ENCODE data around the gene MCTP1.
"Not testable (repeated sequence)": the region's sequence is repeated elsewhere in the genome, so short reads cannot be mapped to it uniquely, and the experiment has no call there.

Gene MCTP1

DNA sequence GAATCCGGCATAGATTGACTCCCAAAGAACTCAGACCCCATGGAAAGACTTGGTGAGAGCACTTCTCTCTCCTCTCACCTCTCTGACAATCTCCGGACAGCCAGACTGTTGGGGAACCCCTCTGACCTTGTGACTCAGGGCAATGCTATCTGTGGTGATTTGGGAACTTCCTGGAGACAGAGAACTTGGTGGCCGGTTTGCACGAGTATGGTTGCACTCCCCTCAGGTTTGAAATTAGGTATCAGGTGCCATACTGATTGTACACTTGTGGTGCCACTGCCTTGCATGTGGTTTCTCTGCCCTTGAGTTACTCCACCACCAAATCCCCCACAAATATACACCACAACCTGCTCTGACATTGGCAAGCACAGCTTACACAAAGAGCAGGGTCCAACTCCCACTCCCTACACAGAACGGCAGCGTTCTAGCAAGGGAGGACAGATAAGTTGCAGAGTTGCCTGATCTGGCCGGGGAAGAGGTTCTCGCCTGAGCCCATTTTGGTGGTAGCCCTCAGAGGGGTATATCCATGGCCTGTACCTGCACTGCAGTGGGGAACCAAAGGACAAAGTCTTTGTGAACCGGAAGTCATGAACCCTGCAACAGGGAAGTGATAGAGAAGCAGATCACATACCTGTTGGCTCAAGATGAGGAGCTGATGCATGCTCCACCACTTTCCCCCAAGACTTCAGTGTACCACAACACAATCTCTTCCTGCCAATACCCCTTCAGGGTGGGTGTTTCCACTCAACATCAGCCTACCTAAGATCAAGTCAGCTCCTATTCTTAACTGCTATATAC, 255.1 kb downstream of the MCTP1 start:
- no peak for DNase-seq (ENCODE audit: low spot score)

DNA sequence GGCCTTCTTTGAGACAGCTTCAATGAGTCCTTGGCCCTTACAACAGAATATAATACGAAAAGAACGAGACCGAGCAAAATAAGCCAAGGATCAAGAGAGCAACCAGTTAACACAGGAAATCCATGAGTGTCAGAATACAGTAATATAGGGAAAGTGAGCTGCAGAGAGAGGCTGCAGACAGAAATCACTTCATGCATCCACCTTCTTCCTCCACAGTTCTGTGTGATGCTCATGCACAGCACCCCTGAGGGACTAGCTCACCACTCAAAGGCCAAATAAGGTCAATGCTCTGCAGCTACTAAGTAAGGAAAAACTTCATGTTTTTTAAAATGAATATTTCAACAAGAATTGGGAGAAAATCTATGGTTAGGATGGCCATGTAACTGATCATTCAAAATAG, 257.1 kb downstream of the MCTP1 start:
- no peak for DNase-seq (ENCODE audit: low spot score)

DNA sequence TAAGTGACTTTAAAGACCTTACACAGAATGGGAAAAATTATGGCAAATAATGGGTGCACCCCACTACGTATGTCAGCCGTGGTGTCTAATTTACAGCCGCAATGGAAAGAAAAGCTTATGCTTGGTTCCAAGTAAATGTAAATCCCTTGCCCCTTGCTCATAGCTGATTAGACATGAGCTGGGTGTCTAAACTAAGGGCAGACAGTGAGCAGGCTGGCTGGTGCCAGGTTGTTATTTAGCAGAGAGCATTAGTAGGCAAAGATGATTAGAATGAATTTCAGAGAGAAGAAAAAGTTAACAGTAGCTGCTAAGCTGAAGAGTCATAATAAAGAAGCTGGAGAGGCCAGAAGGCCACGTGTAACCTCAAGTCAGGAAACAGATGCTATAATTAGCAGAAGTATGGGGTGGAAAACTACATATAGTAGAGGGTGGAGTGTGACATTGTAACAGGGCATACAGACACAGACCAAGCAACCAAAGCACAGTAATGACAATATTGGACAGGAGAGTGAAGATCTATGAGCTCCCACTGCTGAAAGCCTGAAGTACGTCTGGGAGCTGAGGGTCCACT, 257.7 kb downstream of the MCTP1 start:
- no peak for DNase-seq (ENCODE audit: low spot score)

DNA sequence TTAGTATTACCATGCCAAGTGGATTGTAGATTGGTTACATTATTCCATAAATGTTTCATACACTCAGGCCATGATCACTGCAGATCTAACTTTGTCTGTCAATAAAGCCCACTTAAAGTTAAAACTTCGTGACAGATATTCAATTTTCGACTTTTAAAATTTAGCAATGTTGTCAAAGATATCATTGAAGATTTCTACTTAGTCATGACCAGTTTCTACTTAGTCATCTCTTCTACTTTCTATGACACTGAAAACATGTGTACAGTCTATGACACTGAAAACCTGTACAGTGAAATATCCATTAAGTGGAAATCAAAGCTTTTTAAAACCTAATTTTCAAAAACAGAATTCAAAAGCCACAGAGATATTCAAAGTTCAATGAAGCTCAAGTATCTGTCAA, 258.2 kb downstream of the MCTP1 start:
- DNase-seq (ENCODE audit: low spot score), result no peak

DNA sequence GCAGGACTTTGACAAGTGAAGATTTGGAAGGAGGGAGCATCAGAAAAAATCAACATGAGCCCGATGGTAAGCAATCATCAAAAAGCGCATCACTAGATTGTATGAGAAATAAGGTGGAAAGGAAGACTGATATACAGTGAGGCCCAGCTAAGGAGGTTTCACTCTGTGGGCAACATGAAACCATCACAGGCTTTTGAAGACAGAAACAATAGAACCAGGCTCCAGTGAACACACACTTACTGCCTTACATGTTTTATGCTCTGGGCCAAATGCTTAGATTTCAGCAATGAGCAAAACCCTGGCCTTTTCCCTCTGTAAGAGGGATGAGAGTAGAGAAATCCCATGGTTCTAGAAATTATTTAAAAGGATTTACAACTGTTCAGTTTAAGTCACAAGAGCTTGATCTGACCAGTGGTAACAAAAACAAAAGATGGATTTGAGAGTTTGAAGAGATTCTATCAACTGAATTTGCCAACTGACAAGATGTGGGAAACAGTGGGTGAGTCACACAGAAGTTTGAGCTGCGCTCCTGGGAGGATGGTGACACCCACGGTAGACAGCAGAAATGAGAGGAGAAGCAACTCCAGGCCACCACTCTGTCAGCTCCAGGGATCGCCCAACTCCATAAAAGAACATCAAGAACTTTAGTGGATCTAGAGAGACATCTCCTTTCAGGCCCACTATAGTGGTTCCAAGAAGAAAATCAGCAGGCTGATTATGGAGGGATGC, 261.8 kb downstream of the MCTP1 start:
- DNase-seq (ENCODE audit: low spot score), result no peak

DNA sequence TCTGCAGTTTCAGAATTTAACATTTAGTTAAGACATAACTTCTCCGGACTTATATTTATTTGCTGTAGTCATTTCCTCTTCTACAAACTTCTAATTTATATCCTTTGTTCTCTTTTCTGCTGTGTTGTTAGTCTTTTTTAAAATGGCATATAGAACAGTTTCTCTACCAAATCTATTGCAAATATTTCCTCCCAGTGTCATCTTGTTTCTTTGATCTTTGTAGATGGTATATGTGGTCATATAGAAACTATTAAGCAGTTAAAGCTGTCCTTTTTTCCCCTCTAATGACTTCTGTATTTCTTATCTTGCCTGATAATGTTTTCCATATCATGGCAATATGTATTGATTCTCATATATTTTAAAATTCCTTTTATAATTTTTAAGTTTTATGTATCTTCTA, 264.5 kb downstream of the MCTP1 start:
- no peak for DNase-seq (ENCODE audit: low spot score)

DNA sequence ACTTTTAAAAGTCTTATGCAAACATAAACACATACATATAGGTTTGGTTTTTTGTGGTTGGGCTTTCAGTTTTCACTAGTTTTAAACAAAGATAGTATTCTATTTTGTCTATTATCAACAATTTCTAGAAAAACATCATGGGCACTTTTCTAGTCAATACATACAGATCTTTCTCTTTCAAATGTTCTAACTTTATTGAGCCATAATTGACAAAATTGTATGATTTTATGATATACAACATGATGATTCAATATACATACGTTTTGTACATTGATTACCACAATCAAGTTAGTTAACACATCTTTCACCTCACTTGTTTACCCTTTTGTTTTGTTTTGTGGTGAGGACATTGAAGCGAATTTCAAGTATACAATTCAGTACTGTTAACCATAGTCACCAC, 265.9 kb downstream of the MCTP1 start:
- no peak for DNase-seq (ENCODE audit: low spot score)

DNA sequence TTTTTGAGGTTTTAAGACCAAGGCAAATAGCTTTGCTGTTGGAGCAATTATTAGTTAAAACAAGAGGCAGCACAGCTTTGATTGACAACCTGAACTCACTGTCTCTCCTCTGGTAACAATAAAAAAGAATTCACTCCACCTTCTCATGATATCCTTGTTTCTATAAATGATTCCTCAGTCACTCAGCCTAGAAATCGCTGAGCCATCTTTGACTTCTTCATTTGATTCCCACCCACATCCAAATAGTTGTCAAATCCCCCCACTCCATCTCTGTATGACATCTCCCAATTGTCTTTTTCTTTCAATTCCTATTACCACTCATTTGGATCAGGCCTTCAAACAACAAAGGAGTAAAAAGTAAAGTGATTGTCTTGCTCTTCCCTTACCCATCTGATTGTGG, 266.4 kb downstream of the MCTP1 start:
- DNase-seq (ENCODE audit: low spot score), result no peak

DNA sequence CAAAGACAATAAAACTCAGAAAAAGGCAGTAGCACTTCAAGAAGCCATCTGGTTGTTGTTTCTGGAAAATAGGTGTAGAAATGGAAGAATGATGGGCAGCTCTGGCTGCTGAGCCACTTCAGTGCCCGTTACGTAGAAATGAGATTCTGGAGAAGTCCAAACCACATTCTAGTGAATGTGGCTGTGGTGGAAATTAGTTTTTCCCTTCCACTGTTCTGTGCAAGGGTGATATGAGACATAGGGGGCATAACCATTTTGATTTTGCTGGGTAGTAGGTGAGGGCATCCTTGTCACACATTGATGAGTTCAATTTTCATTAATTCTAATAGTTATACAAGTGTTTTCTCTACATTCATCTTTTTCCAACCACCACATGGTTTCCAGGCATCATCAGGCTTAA, 275.1 kb downstream of the MCTP1 start:
- DNase-seq (ENCODE audit: low spot score), result no peak

DNA sequence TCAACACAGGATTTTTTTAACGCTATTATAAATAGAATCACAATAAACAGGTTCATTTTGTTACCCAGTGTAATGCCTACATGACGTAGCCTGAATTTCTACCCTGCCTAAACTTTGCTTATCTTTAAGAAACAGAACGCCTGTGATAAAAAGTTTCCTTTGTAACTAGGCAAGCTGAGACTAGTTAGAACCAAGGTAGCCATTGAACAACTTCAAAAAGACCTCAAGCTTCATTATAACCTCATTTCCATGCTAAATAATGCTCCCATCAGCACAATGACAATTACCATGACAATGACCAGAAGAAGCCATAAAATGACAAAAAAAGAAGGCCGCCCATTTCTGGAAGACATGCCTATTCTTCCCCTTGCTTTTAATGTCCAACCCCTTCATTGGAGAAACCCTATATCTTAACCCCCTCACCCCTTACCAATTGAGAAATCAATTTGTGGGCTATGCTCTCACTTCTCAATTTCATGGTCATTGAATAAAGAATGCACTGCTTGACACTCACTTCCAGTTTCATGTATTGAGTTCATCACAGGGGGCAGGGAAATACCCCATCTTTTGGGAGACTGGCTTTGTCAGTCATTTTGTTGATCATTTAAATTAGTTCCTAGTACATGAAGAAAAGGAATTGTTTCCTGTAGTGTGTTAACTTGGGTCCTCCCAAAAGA, 276.8 kb downstream of the MCTP1 start:
- no peak for DNase-seq (ENCODE audit: low spot score)

DNA sequence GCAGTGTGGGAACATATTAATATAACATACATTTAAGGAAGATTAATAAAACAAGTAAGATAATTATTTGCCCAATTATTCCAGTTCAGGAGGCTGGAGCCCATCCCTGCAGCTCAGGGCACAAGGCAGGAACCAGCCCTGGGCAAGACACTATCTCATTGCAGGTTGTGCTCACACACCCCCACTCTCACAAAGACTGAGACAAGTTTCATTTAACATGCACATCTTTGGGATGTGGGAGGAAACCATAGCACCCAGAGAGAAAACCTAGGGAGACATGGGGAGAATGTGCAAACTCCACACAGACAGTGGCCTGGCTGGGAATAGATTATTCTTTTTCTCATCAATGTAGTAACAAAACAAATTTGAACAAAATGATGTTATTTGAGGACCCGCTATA, 279.1 kb downstream of the MCTP1 start:
- no peak for DNase-seq (ENCODE audit: low spot score)

DNA sequence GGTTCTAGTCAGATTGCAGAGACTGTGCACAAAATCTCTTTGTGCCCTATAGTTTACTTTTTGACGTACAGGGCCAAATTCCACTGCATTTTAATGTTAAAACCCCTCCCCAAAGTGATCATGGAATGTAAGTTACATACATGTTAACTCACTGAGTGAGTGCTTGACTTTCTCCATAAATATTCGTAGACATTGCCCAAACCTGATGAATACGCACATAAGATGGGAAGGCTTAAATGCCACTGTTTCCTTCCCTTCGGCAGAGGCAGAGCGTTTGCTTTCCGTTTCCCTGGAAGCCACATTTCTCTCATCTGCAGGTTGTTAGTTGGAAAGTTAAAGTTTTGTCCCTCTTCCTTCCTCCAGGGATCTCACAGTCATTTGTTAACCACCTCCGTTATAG, 286.2 kb downstream of the MCTP1 start:
- DNase-seq (ENCODE audit: low spot score), result no peak

DNA sequence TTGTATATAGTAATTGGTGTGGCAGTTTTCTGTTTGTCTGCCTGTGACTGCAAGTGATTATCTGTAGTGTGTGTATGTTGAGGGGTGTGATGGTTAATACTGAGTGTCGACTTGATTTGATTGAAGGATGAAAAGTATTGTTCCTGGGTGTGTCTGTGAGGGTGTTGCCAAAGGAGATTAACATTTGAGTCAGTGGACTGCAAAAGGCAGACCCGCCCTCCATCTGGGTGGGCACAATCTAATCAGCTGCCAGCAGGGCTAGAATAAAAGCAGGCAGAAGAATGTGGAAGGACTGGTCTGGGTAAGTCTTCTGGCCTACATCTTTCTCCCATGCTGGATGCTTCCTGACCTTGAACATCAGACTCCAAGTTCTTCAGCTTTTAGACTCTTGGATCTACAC, 290.4 kb downstream of the MCTP1 start:
- DNase-seq (ENCODE audit: low spot score), result not testable (repeated sequence)

DNA sequence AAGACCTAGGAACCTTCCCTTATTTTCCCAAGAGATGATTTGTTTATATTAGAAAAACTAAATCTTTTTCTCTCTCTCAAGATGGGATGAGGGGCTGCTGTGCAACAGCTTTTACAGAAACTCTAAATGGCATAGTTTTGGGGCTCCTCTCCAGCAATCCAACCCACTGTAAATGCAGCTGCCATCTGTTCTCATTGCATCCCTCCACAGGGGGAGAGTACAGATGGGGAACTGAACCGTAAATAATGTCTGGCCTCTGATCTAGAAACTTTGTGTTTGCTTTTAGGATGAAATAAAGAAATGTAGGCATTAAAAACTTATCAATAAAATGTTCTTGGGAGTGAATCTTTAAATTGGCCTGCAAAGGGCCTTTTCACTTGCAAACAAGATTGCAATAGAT, 291.4 kb downstream of the MCTP1 start:
- no peak for DNase-seq (ENCODE audit: low spot score)

DNA sequence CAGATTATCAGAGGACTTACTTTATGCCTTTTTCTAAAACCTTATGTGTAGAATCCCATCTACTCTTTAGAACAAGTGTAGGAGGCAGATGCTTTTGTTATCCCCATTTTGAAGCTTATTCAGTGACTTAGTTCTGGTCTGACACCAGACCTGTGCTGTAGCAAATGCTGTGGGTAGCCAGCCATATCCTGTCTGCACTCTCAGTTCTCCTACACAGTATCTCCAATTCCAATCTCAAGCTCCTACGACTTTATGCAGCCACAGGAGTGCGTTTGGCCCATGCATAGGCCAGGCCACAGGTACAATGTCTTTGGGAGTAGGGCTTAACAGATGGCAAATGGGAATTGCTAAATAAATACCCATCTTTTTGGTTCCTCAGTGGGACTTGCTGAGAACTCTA, 292.6 kb downstream of the MCTP1 start:
- no peak for DNase-seq (ENCODE audit: low spot score)

DNA sequence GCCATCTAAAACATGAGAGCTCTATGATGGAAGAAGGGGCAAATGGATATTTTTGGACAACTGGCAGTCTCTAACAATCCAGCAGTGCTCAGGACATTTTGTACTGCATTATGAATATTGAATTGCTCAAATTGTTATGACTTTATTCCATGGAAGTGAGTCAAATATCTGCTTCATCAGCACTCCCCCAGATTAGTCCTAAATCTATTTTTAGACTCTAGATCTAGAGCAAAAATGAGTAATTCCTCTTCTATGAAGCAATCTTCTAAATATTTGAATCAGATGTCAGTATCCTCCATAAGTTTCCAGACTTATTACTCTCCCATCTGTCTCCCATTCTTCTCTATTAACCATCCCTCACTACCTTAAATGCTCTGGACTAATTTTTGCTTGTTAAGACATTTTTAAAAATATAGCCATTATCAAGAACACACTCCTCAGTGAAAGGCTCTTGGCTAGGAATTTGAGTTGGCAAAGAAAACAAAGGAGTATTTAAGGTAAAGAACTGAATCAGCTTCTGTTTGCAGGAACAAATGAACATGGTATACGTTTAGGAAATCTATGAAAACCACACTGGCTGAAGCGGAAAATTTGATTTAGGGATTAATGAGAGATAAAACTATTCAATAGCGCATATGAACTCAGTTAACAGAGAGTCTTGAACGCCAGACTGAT, 300.9 kb downstream of the MCTP1 start:
- DNase-seq (ENCODE audit: low spot score), result peak; percentile 72

DNA sequence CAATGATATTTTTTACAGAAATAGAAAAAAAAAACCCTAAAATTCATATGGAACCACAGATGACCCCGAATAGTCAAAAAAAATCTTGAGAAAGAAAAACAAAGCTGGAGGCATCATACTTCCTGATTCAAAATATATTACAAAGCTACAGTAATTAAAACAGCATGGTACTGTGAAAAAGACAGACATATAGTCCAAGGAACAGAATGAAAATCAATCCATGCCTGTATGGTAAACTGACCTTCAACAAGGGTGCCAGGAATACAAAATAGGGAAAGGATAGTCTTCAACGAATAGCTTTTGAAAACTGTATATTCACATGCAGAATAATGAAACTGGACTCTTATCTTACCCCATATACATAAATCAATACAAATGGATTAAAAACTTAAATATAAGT, 307.5 kb downstream of the MCTP1 start:
- DNase-seq (ENCODE audit: low spot score), result no peak

DNA sequence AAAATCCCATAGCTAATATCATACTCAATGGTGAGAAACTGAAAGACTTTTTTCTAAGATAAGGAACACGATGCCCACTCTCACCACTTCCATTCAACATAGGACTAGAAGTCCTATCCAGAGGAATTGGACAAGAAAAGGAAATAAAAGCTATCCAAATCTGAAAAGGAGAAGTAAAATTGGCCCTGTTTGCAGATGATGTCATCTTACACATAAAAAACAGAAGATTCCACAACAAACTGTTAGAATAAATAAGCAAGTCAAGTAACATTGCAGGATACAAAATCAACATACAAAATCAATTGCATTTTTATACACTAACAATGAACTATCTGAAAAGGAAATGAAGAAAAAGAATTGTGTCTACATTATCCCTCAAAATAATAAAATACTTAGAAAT, 308.0 kb downstream of the MCTP1 start:
- no peak for DNase-seq (ENCODE audit: low spot score)

DNA sequence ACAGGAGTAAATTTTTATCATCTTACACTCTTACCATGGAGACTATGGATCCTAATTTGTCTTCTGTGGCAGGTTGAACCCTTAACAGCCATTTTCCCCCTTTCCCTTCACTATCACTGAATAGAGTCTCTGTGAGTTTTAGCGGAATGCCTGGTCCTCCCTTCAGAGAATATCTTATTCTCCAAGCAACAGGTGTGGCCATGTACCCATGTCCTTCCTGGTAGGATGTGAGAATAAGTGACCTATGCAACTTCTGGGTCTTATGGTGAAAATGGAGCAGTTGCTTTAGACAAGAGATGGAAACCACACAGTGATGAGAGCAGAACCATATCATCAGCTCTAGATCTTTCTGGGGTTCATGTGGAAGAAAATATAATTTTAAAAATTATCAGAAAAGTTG, 312.6 kb downstream of the MCTP1 start:
- no peak for DNase-seq (ENCODE audit: low spot score)

DNA sequence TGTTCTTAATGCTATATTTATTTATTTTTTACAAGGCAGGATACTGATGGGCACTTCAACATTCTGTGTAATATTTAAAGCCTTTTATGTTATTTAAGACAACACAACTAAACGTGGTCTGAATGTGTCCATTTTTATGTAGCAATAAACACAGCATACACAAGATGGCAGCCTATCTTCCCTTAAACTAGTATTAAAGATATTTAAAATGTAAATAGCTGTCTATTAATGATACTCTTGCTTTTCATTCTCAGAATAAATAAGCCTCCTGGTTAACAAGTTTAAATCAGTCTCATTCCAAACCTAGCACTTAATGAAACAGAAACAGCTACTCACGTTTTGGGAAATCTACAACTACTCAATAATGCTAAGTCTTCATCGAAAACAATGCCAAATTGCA, 315.7 kb downstream of the MCTP1 start:
- no peak for DNase-seq (ENCODE audit: low spot score)

DNA sequence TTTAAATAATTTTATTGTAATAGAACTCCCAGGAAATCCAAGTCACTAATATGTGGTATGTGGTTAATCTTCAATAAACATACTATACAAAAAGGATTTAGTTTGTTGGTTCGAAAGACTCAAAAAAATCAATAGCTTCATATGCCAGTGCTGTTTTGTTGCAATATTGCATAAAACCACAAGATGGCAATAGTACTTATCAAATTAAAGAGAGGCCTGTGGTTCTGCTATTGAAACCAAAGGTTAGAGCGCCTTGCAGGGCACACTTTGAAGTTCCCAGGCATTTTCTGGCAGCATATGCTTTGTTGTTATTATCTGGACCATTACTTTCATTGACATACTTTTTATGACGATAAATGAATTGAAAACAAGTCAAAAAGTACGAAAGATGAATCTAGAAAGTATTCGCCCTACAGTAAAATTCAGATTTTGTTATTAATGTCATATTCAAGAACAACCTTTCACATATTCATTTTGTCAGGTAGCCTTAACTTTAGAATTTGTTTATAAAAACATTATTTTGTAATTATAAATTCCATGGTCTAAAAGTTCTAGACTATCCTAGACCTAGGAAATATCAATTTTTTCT, 316.3 kb downstream of the MCTP1 start:
- peak; percentile 38 for DNase-seq (ENCODE audit: low spot score)

DNA sequence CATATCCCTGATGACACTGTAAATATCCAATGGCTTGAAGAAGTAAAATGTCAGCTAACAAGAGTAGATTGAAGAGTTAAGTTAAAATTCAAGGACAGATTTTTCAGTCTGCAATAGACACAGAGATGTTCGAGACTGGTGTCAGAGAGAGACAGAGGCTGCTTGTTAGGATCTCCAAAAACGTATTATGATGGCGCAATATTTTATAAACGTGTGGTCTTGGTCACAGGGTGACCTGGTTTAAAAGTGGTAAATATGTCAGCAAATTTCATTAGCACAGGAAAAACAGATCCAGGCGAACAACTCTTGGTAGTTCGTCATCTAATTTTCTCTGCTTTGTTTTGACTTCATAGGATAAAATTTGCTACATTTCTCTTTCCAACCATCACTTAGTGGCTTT, 317.4 kb downstream of the MCTP1 start:
- DNase-seq (ENCODE audit: low spot score), result no peak
